Activated CD4-positive, alpha-beta T cell treated with anti-CD3 and anti-CD28 coated beads, Interleukin-2, amount 10 ng/mL, durations not matched to agents 24 days and 14 days (primary cell): ENCODE measurements around the gene PRKAG2. TPM values are rescaled to one million over a fixed set of nuclear protein-coding genes. Genes with fewer than 3 reads are reported as not detected.
A peak's percentile ranks its signal among the peaks of the same experiment; 100 is the strongest.

Source experiments
- DNase-seq: peaks from one replicate; pipeline ENCODE4 v3.0.0; 2022
- H3K27ac Mint-ChIP-seq: one replicate; pipeline ENCODE4 v1.8.0; 2022; ENCODE audit warnings: mild to moderate bottlenecking, mixed read lengths
- H3K27me3 Mint-ChIP-seq: one replicate; pipeline ENCODE4 v1.8.0; 2022; ENCODE audit warnings: mixed read lengths
- H3K36me3 Mint-ChIP-seq: one replicate; pipeline ENCODE4 v1.8.0; 2022; ENCODE audit warnings: low read depth, mild to moderate bottlenecking, mixed read lengths
- H3K4me1 Mint-ChIP-seq: one replicate; pipeline ENCODE4 v1.8.0; 2021; ENCODE audit warnings: mixed read lengths
- H3K4me3 Mint-ChIP-seq: one replicate; pipeline ENCODE4 v1.8.0; 2022; ENCODE audit warnings: mild to moderate bottlenecking, moderate library complexity, mixed read lengths
- H3K9me3 Mint-ChIP-seq: one replicate; pipeline ENCODE4 v1.8.0; 2021; ENCODE audit warnings: mixed read lengths
- intact Hi-C: fragments of 100-400 bp; cut with micrococcal nuclease; formaldehyde crosslinking; loops from one replicate; pipeline ENCODE4 v1.15.1; 2023
- total RNA-seq: library from RNA; stranded (reverse); gene quantifications from 2 replicates; pipeline ENCODE4 v1.2.3, GENCODE V29; 2022

The PRKAG2 gene
- total RNA-seq, 1 donor from 2014 or later: 14.3 TPM

DNA sequence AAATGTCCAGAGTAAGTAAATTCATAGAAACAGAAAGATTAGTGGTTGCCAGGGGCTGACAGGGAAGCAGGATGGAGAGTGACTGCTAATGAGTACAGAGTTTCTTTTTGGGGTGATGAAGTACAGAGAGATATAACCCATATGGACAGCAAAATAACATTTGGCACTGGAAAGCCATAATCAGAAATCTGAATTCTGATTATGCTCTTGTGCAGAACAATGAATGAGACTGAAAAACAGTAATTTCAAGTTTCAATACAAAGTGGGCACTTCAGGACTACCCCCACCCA is 361.7 kb downstream of the PRKAG2 start:
- no peaks in the 10 kb centered on the region for H3K9me3 Mint-ChIP-seq
- peaks cover 2% of the 10 kb centered on the region for H3K27me3 Mint-ChIP-seq
- peak overlapping the region; percentile 16 for H3K27ac Mint-ChIP-seq
- intact Hi-C loops: loop anchor here (5.0 to 10.0 kb wide), 3 partner anchors 163 to 820 kb away; partner anchors contain the start of gene GALNT11
- H3K36me3 Mint-ChIP-seq: peaks cover 31% of the 10 kb centered on the region
- peaks cover 56% of the 10 kb centered on the region for H3K4me1 Mint-ChIP-seq
- no peak overlapping the region for H3K4me3 Mint-ChIP-seq
- no peak for DNase-seq

DNA sequence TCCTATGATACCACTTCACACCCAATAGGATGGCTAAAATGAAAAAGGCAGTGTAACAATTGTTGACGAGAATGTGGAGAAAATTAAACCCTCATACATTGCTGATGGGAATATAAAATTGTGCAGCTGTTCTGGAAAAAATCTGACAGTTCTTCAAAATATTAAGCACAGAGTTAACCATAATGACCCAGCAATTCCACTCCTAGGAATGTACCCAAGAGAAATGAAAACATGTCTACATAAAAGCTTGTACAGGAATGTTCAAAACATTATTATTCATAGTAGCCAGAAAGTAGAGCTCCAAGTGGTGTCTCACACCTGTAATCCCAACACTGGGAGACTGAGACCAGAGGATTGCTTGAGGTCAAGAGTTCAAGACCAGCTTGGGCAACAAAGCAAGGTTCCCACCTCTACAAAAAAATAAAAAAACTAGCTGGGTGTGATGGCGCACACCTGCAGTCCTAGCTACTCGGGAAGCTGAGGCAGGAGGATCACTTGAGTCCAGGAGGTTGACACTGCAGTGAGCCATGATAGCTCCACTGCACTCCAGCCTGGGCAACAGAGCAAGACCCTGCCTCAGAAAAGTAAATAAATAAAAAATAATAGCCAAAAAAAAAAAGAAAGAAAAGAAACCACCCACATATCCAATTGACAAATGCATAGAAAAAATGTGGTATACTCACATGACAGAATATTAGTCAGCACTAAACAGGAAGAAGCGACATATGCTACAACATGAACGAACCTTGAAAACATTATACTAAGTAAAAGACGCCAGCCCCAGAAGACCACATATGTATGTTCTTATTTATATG is 362.2 kb downstream of the PRKAG2 start:
- intact Hi-C loops: loop anchor here (5.0 to 10.0 kb wide), 3 partner anchors 162 to 820 kb away; partner anchors contain the start of gene GALNT11
- peaks cover 30% of the 10 kb centered on the region for H3K36me3 Mint-ChIP-seq
- H3K4me3 Mint-ChIP-seq: no peak overlapping the region
- no peak for DNase-seq
- no peaks in the 10 kb centered on the region for H3K9me3 Mint-ChIP-seq
- H3K27ac Mint-ChIP-seq: peak overlapping the region; percentile 16
- H3K27me3 Mint-ChIP-seq: peaks cover under 1% of the 10 kb centered on the region
- peaks cover 57% of the 10 kb centered on the region for H3K4me1 Mint-ChIP-seq

DNA sequence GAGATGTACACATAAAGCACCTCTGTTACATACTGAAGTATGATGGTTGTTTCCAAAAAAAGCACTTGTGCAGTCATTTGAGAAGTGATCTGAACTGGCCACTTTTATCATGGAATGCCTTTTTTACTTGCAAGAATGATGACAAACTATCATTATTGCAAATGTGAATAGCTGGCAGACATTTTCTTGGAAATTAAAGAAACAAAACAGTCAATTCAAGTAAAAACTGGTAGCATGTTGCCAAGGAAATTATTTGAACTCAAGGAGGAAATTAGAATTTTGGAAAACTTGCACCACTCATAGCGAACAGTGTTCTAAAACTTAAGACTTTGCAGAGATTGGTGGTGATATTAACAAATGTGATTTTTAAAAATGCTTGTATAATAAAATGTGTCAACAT is 363.8 kb downstream of the PRKAG2 start:
- DNase-seq: no peak
- H3K27ac Mint-ChIP-seq: no peak overlapping the region
- H3K36me3 Mint-ChIP-seq: peaks cover 24% of the 10 kb centered on the region
- peaks cover 57% of the 10 kb centered on the region for H3K4me1 Mint-ChIP-seq
- intact Hi-C loops: loop anchor here (10.0 kb wide), 2 partner anchors 512 to 822 kb away; partner anchors contain the start of gene GALNT11
- no peaks in the 10 kb centered on the region for H3K27me3 Mint-ChIP-seq
- H3K9me3 Mint-ChIP-seq: no peaks in the 10 kb centered on the region
- H3K4me3 Mint-ChIP-seq: no peak overlapping the region

DNA sequence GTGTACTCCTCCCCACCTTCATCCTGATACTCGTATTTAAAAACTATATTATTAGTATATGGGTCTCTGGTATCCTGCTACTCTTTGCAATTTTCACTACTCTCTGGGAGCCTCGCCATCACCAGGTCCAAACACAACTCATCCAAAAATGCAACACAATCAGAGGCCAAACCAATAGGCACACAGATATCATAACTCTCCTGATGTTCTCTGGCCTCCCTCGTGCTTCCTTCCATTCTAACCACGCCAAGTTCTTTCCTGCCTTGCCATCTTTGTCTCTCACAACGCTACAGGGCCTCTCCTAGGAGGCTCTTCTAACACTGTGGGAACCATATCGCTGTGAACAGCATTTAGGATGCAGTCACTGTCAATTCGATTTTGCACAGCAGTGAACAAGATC is 364.6 kb downstream of the PRKAG2 start:
- peaks cover 16% of the 10 kb centered on the region for H3K36me3 Mint-ChIP-seq
- intact Hi-C loops: loop anchor here (10.0 kb wide), 2 partner anchors 512 to 822 kb away; partner anchors contain the start of gene GALNT11
- H3K27ac Mint-ChIP-seq: no peak overlapping the region
- no peak overlapping the region for H3K4me3 Mint-ChIP-seq
- no peak for DNase-seq
- peaks cover 52% of the 10 kb centered on the region for H3K4me1 Mint-ChIP-seq
- H3K9me3 Mint-ChIP-seq: no peaks in the 10 kb centered on the region
- H3K27me3 Mint-ChIP-seq: no peaks in the 10 kb centered on the region

DNA sequence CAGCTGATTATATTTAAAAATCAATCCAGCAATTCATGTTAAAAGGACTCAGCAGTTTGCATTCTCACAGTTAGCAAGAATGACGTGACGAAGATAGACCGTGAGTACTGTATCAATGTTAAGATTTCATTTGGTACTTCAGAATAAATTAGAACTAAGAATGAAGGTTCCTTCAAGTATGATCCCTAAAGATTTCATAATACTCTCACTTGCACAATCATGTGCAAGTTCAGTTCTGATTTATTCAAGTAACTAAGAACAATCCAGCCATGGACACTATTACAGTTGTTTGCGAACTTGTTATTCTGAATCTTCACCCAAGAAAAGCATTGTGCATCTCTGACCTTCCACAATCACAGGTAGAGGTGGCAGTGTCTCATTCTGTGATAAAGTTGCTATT is 365.0 kb downstream of the PRKAG2 start:
- H3K4me3 Mint-ChIP-seq: no peak overlapping the region
- no peak overlapping the region for H3K27ac Mint-ChIP-seq
- no peaks in the 10 kb centered on the region for H3K27me3 Mint-ChIP-seq
- no peaks in the 10 kb centered on the region for H3K9me3 Mint-ChIP-seq
- DNase-seq: no peak
- peaks cover 15% of the 10 kb centered on the region for H3K36me3 Mint-ChIP-seq
- peaks cover 53% of the 10 kb centered on the region for H3K4me1 Mint-ChIP-seq
- intact Hi-C loops: loop anchor here (10.0 kb wide), 2 partner anchors 513 to 823 kb away; partner anchors contain the start of gene GALNT11

DNA sequence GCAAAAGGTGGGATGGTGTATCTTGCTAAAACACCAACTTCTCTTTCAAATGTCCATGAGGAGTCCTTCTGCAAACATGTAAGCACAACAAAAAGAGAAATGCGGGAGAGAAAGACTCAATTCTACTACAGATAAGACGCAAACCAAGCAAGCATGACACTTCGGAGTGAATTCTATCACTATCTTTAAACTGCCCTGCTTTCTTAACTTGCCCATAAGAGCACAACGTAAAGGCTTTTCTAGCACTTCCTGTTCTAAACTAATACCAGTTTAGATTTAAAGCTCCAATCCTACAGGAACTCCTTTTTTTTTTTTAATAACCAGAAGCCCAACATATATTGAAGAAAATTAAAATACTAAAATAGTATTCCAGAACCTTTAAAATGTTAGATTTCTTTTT is 365.6 kb downstream of the PRKAG2 start:
- intact Hi-C loops: loop anchor here (10.0 kb wide), 2 partner anchors 514 to 824 kb away; partner anchors contain the start of gene GALNT11
- no peak overlapping the region for H3K27ac Mint-ChIP-seq
- H3K36me3 Mint-ChIP-seq: peaks cover 13% of the 10 kb centered on the region
- H3K4me1 Mint-ChIP-seq: peaks cover 48% of the 10 kb centered on the region
- H3K9me3 Mint-ChIP-seq: no peaks in the 10 kb centered on the region
- H3K27me3 Mint-ChIP-seq: no peaks in the 10 kb centered on the region
- DNase-seq: no peak
- H3K4me3 Mint-ChIP-seq: no peak overlapping the region

DNA sequence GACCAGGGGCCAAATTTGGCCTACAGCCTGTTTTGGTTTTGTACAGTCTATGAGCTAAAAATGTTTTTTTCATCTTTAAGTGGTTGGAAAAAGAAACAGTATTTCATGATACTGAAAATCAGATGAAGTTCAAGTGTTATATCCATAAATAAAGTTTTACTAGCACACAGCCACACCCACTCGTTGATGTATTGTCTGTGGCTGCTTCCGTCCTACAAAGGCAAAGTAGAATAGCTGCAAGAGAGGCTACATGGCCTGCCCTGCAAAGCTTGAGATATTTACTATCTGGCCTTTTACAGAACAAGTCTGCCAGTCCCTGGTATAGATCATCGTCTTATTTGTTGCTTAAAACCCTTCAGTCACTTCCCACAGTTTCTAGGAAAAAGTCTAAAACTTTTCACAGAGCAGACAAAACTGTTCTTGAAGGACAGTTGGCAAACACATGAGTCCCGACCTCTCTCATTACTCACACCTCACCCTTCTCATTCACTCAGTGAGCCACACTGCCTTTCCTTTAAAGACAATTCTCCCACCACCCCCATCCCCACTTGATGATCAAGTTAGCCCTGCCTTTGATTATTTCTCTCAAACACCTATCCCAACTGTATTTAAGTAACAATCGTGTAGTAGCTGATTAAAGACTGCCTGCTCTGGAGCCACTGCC is 367.1 kb downstream of the PRKAG2 start:
- Mint-ChIP-seq H3K9me3 (no peaks in the 10 kb centered on the region), H3K36me3 (peaks cover 12% of the 10 kb centered on the region), H3K4me1 (peaks cover 43% of the 10 kb centered on the region), H3K27me3 (no peaks in the 10 kb centered on the region), H3K4me3 (no peak overlapping the region), H3K27ac (no peak overlapping the region)
- no peak for DNase-seq
- intact Hi-C loops: loop anchor here (10.0 kb wide), 2 partner anchors 515 to 825 kb away; partner anchors contain the start of gene GALNT11

DNA sequence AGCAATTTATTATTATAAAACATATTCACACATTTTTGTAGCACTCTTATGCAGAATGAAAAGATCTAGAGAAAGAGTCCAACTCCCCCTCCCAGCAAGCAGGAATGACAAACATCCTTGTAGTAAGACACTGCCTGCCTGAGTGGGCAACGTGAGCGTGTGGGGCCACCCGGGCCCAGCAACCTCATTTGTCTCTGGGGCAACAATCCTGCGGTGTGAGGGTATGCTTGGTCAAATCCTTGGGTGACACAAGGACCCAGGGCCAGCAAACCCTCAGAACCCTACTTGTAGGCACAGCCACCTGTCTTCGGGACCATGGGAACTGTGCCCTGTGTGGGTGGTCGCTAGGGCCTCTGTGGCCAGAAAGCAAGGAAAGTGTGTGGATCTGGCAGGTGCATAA is 367.9 kb downstream of the PRKAG2 start:
- no peaks in the 10 kb centered on the region for H3K27me3 Mint-ChIP-seq
- no peaks in the 10 kb centered on the region for H3K9me3 Mint-ChIP-seq
- H3K4me1 Mint-ChIP-seq: peaks cover 37% of the 10 kb centered on the region
- intact Hi-C loops: no loop called here
- no peak for DNase-seq
- no peak overlapping the region for H3K4me3 Mint-ChIP-seq
- H3K36me3 Mint-ChIP-seq: peaks cover 8% of the 10 kb centered on the region
- no peak overlapping the region for H3K27ac Mint-ChIP-seq

DNA sequence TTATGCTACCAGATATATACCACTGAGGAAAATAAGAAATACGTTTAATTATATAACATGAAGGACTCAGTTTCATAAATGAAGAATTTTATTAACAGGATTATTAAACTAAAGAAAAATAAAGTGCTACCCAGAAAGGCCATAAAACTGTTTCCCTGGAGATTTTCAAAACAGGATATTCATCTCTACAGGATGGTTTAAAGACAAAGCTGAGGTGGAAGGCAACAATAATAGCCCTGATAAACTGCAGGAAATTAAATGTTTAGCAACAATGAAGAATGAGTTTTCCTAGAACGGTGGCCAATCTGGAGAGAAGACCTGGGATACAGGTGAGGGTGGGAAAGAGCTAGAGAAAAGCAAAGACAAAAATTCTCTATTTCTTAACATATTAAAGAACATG is 369.1 kb downstream of the PRKAG2 start:
- Mint-ChIP-seq H3K9me3 (no peaks in the 10 kb centered on the region), H3K4me3 (no peak overlapping the region), H3K4me1 (peaks cover 29% of the 10 kb centered on the region), H3K27me3 (no peaks in the 10 kb centered on the region), H3K36me3 (peaks cover 3% of the 10 kb centered on the region), H3K27ac (no peak overlapping the region)
- intact Hi-C loops: no loop called here
- no peak for DNase-seq

DNA sequence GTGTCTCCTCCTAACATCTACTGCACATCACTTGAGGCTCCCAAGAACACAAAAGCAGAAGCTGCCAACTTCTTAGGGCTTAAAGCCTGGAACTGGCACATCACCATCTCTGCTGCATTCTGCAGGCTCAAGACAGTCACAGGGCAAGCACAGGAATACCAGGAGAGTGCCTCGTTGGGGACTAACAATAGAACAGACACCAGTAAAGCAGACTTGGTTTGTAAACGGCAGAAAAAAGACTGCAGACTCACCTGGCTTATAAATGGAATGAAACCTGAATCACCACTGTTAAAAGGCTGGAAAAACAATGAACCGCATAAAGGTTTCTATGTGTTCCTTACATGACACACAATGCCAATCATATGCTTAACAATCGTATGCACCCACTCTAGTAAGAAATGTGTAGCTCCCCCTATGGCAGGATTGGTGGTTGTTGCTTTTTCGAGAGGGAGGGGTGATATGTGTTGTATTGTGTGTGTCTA is 370.0 kb downstream of the PRKAG2 start:
- no peak overlapping the region for H3K27ac Mint-ChIP-seq
- H3K4me1 Mint-ChIP-seq: peaks cover 26% of the 10 kb centered on the region
- no peak overlapping the region for H3K4me3 Mint-ChIP-seq
- intact Hi-C loops: no loop called here
- H3K27me3 Mint-ChIP-seq: no peaks in the 10 kb centered on the region
- no peak for DNase-seq
- H3K36me3 Mint-ChIP-seq: peaks cover 3% of the 10 kb centered on the region
- H3K9me3 Mint-ChIP-seq: no peaks in the 10 kb centered on the region

Other genes with a start within 250 kb of the PRKAG2 start
- not detected in 2 replicates for gene GALNTL5, start 79.3 kb upstream of the PRKAG2 start, total RNA-seq
- 22.0 and 22.1 TPM in 2 replicates for gene GALNT11, start 148.6 kb upstream of the PRKAG2 start, total RNA-seq